CD14-positive monocyte (primary cell): ENCODE data around the gene TAGAP. TPM values are rescaled to one million over a fixed set of nuclear protein-coding genes. Genes with fewer than 3 reads are reported as not detected.

ENCODE experiments used
- DNase-seq, 3 donors: peaks; one replicate each; pipeline ENCODE4 v3.0.0-alpha.2; 2011 to 2022
- H2AFZ ChIP-seq: 2 replicates; pipeline ENCODE4 v1.6.0; 2012; ENCODE audit warnings: mild to moderate bottlenecking, low read depth, low read length, inconsistent platforms; ENCODE audit not compliant: insufficient read depth, poor library complexity, severe bottlenecking
- H3K27ac ChIP-seq, 2 donors: 1 replicate in 1 of 2; 2 replicates in 1 of 2; pipeline ENCODE4 v1.5.1; 2012 to 2013; ENCODE audit warnings: low read length in 2 of 2, control low read depth in 1 of 2, inconsistent platforms in 1 of 2, low read depth in 1 of 2, mild to moderate bottlenecking in 1 of 2
- H3K27me3 ChIP-seq, 2 donors: one replicate each; pipeline versions ENCODE4 v1.6.0 to v1.6.1; 2011 to 2013; ENCODE audit warnings: low read length in 2 of 2; ENCODE audit not compliant: control insufficient read depth in 2 of 2, insufficient read depth in 2 of 2
- H3K36me3 ChIP-seq, 2 donors: replicated peaks in 1 of 2; 1 replicate in 1 of 2; 2 replicates in 1 of 2; pipeline versions ENCODE4 v1.5.1 to v1.6.1; 2012 to 2013; ENCODE audit warnings: low read length in 2 of 2, control low read depth in 1 of 2, inconsistent platforms in 1 of 2, mild to moderate bottlenecking in 1 of 2; ENCODE audit not compliant: insufficient read depth in 2 of 2, control insufficient read depth in 1 of 2
- H3K4me1 ChIP-seq, 2 donors: 1 replicate in 1 of 2; 2 replicates in 1 of 2; pipeline versions ENCODE4 v1.5.1 to v1.6.1; 2012 to 2013; ENCODE audit warnings: low read length in 2 of 2, control low read depth in 1 of 2, inconsistent platforms in 1 of 2, mild to moderate bottlenecking in 1 of 2, moderate library complexity in 1 of 2; ENCODE audit not compliant: insufficient read depth in 2 of 2, control insufficient read depth in 1 of 2
- H3K4me2 ChIP-seq: replicated peaks from 2 replicates; pipeline ENCODE3; 2012; ENCODE audit warnings: low read length, moderate library complexity, mild to moderate bottlenecking; ENCODE audit not compliant: poor library complexity, severe bottlenecking; ENCODE audit errors: extremely low read depth
- H3K4me3 ChIP-seq, 3 experiments: fragments of 200-600 bp in 1 of 3; sonication (generic) in 1 of 3; replicated peaks in 1 of 3; 1 replicate in 2 of 3; 2 replicates in 1 of 3; pipeline ENCODE4 v1.5.1; 2011 to 2013; ENCODE audit warnings: low read length in 3 of 3, mild to moderate bottlenecking in 3 of 3, control low read depth in 2 of 3, low read depth in 2 of 3, inconsistent platforms in 1 of 3, moderate library complexity in 1 of 3
- H3K79me2 ChIP-seq: 2 replicates; pipeline ENCODE4 v1.6.0; 2012; ENCODE audit warnings: mild to moderate bottlenecking, control low read depth, inconsistent platforms, low read length, moderate library complexity; ENCODE audit not compliant: insufficient read depth
- H3K9ac ChIP-seq: 2 replicates; pipeline ENCODE4 v1.6.0; 2017; ENCODE audit warnings: low read length, mild to moderate bottlenecking; ENCODE audit not compliant: insufficient read depth, poor library complexity, severe bottlenecking
- H3K9me3 ChIP-seq, 2 donors: replicated peaks in 1 of 2; 1 replicate in 1 of 2; 2 replicates in 1 of 2; pipeline versions ENCODE4 v1.5.1 to v1.6.1; 2012 to 2013; ENCODE audit warnings: low read length in 2 of 2, control low read depth in 1 of 2; ENCODE audit not compliant: control insufficient read depth in 1 of 2, insufficient read depth in 1 of 2
- H4K20me1 ChIP-seq: 2 replicates; pipeline ENCODE4 v1.6.0; 2012; ENCODE audit warnings: mild to moderate bottlenecking, low read length, control low read depth, moderate library complexity; ENCODE audit not compliant: insufficient read depth
- H3K27ac Mint-ChIP-seq, 7 donors: one replicate each; pipeline ENCODE4 v1.8.0; 2020; ENCODE audit warnings: mild to moderate bottlenecking in 7 of 7, mixed read lengths in 7 of 7, moderate library complexity in 6 of 7, inconsistent platforms in 2 of 7
- H3K27me3 Mint-ChIP-seq, 3 donors: one replicate each; pipeline ENCODE4 v1.8.0; 2021 to 2022; ENCODE audit warnings: low read depth in 3 of 3, mild to moderate bottlenecking in 3 of 3, mixed read lengths in 3 of 3, moderate library complexity in 3 of 3, inconsistent platforms in 1 of 3
- H3K36me3 Mint-ChIP-seq, 2 donors: one replicate each; pipeline ENCODE4 v1.8.0; 2020; ENCODE audit warnings: mixed read lengths in 2 of 2, inconsistent platforms in 1 of 2, mild to moderate bottlenecking in 1 of 2
- H3K4me1 Mint-ChIP-seq: one replicate; pipeline ENCODE4 v1.8.0; 2020; ENCODE audit warnings: mild to moderate bottlenecking, mixed read lengths
- H3K4me3 Mint-ChIP-seq, 2 donors: one replicate each; pipeline ENCODE4 v1.8.0; 2020; ENCODE audit warnings: mild to moderate bottlenecking in 2 of 2, mixed read lengths in 2 of 2, moderate library complexity in 1 of 2
- H3K9me3 Mint-ChIP-seq, 7 donors: one replicate each; pipeline ENCODE4 v1.8.0; 2020 to 2022; ENCODE audit warnings: mixed read lengths in 7 of 7, mild to moderate bottlenecking in 6 of 7, moderate library complexity in 6 of 7, inconsistent platforms in 2 of 7
- CTCF ChIP-seq: fragments of 200-600 bp; IDR thresholded peaks from one replicate; pipeline ENCODE4 v1.8.0; 2022; ENCODE audit warnings: antibody characterized with exemption, mild to moderate bottlenecking
- WGBS: methylation state at CpG from one replicate; pipeline ENCODE4 v1.1.5; 2013; ENCODE audit warnings: missing lambda C conversion rate; ENCODE audit not compliant: insufficient coverage; 5-methylcytosine and 5-hydroxymethylcytosine counted together
- intact Hi-C, 2 donors: fragments of 100-400 bp; cut with micrococcal nuclease; formaldehyde crosslinking; loops; one replicate each; pipeline versions ENCODE4 v1.15.0 to v1.15.1; 2023
- polyA plus RNA-seq, 3 donors: library from polyadenylated mRNA; depleted of rRNA in 1 of 3; unstranded in 2 of 3; stranded (reverse) in 1 of 3; fragments of 300-500 nt in 2 of 3; fragments of >200 nt in 1 of 3; fragmentation: Illumina TruSeq in 2 of 3; gene quantifications; 1 replicate in 2 of 3; 2 replicates in 1 of 3; pipeline ENCODE4 v1.2.3, GENCODE V29; 2012 to 2021

The TAGAP gene
- polyA plus RNA-seq, 3 donors: 51.9 to 299 (median 59.1) TPM

- peaks cover 0 to 14% of the 10 kb centered on the region in 2 donors for H3K36me3 Mint-ChIP-seq
- no peaks in the 10 kb centered on the region for H3K9me3 Mint-ChIP-seq
- Histone ChIP-seq H3K4me1 (peaks cover 49 to 51% of the 10 kb centered on the region in 2 donors), H3K27ac (no peak overlapping the region), H3K9ac (no peak overlapping the region), H3K27me3 (no peaks in the 10 kb centered on the region), H3K4me3 (no peak overlapping the region), H3K79me2 (no peaks in the 10 kb centered on the region), H3K36me3 (no peaks in the 10 kb centered on the region), H2AFZ (no peak overlapping the region), H4K20me1 (no peaks in the 10 kb centered on the region), H3K4me2 (no peak overlapping the region), H3K9me3 (no peaks in the 10 kb centered on the region)
- H3K4me3 Mint-ChIP-seq: no peak overlapping the region
- intact Hi-C loops: no loop called here
- H3K27ac Mint-ChIP-seq: no peak overlapping the region
- TF ChIP-seq CTCF: no peak
- WGBS: 96% methylated on average over 3 of the region's 3 CpGs
- H3K27me3 Mint-ChIP-seq: peaks cover 0 to 3% (median 2%) of the 10 kb centered on the region in 3 donors
- no peak for DNase-seq
- peaks cover 53% of the 10 kb centered on the region for H3K4me1 Mint-ChIP-seq
Observed at GRCh38 chr6:159066483-159066882, 21.7 kb upstream of the TAGAP start.

DNA sequence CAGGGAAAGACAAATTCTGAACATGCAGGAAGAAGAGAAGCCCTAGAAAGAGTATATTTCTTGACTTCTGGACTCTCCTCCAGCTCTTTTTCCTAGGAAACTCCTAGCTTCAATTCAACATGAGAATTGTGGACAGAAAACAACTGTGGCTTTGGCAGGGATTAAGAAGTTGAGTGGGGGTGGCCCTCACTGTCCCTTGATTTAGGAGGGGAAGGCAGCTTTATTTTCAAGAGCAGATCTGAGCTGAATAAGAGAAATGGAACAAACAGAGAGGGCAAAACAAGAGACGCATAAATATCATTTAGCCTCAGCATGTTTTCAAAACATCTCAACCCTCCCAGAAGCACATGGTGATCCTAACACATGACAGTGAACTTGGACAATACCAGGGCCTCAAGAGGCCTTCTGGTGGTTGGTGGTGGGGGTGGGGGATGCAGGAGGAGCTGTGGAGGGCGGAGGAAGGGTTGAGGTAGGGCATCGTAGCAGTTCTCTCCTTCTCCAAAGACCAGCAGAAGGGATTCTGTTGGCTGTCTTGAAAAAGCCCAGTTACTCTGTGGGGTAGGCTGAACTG is 21.1 kb upstream of the TAGAP start:
- Histone ChIP-seq H3K9me3 (no peaks in the 10 kb centered on the region), H3K36me3 (no peaks in the 10 kb centered on the region), H4K20me1 (no peaks in the 10 kb centered on the region), H3K4me2 (no peak overlapping the region), H3K4me3 (no peak overlapping the region), H3K4me1 (peaks cover 56 to 58% of the 10 kb centered on the region in 2 donors), H3K79me2 (no peaks in the 10 kb centered on the region), H3K9ac (no peak overlapping the region), H3K27ac (no peak overlapping the region), H3K27me3 (no peaks in the 10 kb centered on the region), H2AFZ (no peak overlapping the region)
- Mint-ChIP-seq H3K4me1 (peaks cover 59% of the 10 kb centered on the region), H3K4me3 (no peak overlapping the region), H3K27ac (peak overlapping the region in 2 of 7 donors; percentile 63 to 83), H3K36me3 (peaks cover 0 to 14% of the 10 kb centered on the region in 2 donors), H3K9me3 (no peaks in the 10 kb centered on the region), H3K27me3 (peaks cover 0 to 3% (median under 1%) of the 10 kb centered on the region in 3 donors)
- TF ChIP-seq CTCF: no peak
- intact Hi-C loops: no loop called here
- no peak for DNase-seq
- no CpG with 5 or more reads among the region's 3 CpGs for WGBS
